Subcutaneous adipose tissue (tissue), 4 donors: ENCODE data around the gene RHOF. TPM values are rescaled to one million over a fixed set of nuclear protein-coding genes. Genes with fewer than 3 reads are reported as not detected.

Experiments
- CTCF ChIP-seq: fragments of 450-650 bp; IDR thresholded peaks from one replicate; pipeline ENCODE4 v1.5.1; 2016; ENCODE audit warnings: low read depth, mild to moderate bottlenecking, control low read depth, antibody characterized with exemption, moderate library complexity
- total RNA-seq, 4 donors: library from RNA; depleted of rRNA; stranded (reverse); fragments of >200 nt; gene quantifications; one replicate each; pipeline ENCODE4 v1.1.0, GENCODE V29; 2016

RHOF gene
- total RNA-seq, 4 donors from 2014 or later, result 1.6 to 17.0 (median 11.4) TPM

- TF ChIP-seq CTCF, result no peak
Observed at GRCh38 chr12:121751749-121752351, 41.6 kb downstream of the RHOF start.

GRCh38 chr12:121751034-121751433 lies 42.5 kb downstream of the RHOF start:
- no peak for TF ChIP-seq CTCF

GRCh38 chr12:121750507-121750955 lies 43.0 kb downstream of the RHOF start:
- no peak for TF ChIP-seq CTCF

GRCh38 chr12:121749267-121749666 lies 44.2 kb downstream of the RHOF start:
- no peak for TF ChIP-seq CTCF

- no peak for TF ChIP-seq CTCF
Observed at GRCh38 chr12:121748571-121749265, 44.8 kb downstream of the RHOF start.

GRCh38 chr12:121748218-121748570 lies 45.3 kb downstream of the RHOF start:
- TF ChIP-seq CTCF, result no peak

GRCh38 chr12:121741743-121742142 lies 51.7 kb downstream of the RHOF start:
- TF ChIP-seq CTCF, result no peak
